K562 treated with DMSO at 1 percent for 24 hours (cell line): ENCODE data around the gene ZBTB7A. TPM values are rescaled to one million over a fixed set of nuclear protein-coding genes. Genes with fewer than 3 reads are reported as not detected.

Experiments
- total RNA-seq: library from RNA; unstranded; fragments of 300-600 nt; gene quantifications from 2 replicates; pipeline ENCODE4 v1.2.3, GENCODE V29; 2022; ENCODE audit warnings: low read depth; ENCODE audit not compliant: insufficient read depth

Gene ZBTB7A
- total RNA-seq: 32.3 and 33.0 TPM in 2 replicates

DNA sequence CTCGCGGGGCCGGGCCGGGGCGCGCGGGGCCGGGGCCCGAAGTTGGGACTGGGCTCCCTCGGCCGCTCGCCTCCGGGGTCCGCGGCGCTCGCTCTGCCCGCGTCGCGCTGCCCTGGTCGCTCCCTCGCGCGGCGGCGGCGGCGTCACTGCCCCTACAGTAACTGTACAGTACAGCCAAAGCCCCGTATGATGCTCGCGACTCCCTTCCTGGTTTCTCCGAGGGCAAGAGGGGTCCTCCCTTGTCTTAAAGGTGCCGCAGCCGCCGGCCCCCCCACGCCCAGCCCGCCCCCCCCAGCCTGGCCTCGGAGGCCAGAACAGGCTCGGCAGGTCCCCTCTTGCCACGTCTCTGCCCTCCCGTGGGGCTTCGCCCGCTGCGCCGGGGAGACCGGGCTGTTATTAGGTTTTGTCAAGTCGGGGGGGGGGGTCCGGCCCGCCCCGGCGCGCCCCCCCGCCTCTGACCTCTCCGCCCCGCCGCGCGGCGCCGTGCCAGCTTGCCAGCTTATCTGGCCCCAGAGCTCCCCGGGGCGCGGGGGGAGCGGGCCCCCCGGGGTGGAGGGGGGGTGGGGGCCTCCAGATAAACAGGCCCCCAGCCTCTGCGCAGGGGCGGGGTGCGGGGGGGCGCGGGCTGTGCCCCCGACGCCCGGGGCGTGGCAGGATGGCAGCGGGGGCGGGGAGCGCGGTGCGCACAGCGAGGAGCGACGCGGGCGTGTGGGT, at the start of gene ZBTB7A:
Gene ZBTB7A, minus strand, starts transcription at position 218 of the 714 bp plus-strand sequence. CDS start 11,667 bp downstream, outside the sequence.

GRCh38 chr19:4007021-4007835, 59.5 kb downstream of the ZBTB7A start, which contains the start of gene PIAS4:
PIAS4 (plus strand) TSS chr19:4007736; CDS start chr19:4007761, 25 bp downstream.

Other genes starting within 250 kb of the ZBTB7A start
- gene ZFR2, start 197.9 kb downstream of the ZBTB7A start, total RNA-seq: not detected in 2 replicates
- not detected in 2 replicates for gene ATCAY, start 186.2 kb downstream of the ZBTB7A start, total RNA-seq
- gene NMRK2, start 133.8 kb downstream of the ZBTB7A start, total RNA-seq: not detected in 2 replicates
- 123 and 133 TPM in 2 replicates for gene DAPK3, start 95.8 kb downstream of the ZBTB7A start, total RNA-seq
- gene EEF2, start 81.4 kb downstream of the ZBTB7A start, total RNA-seq: 4,377 and 5,020 TPM in 2 replicates
- 32.2 and 36.5 TPM in 2 replicates for gene PIAS4, start 59.2 kb downstream of the ZBTB7A start, total RNA-seq
- 343 and 376 TPM in 2 replicates for gene MAP2K2, start 57.2 kb upstream of the ZBTB7A start, total RNA-seq
- gene CREB3L3, start 86.7 kb upstream of the ZBTB7A start, total RNA-seq: 0.31 TPM in 1 of 2 replicates, not detected in the other
- 51.7 and 55.7 TPM in 2 replicates for gene SIRT6, start 115.7 kb upstream of the ZBTB7A start, total RNA-seq
- 0.54 and 1.0 TPM in 2 replicates for gene ANKRD24, start 115.8 kb upstream of the ZBTB7A start, total RNA-seq
- gene EBI3, start 162.6 kb upstream of the ZBTB7A start, total RNA-seq: 5.8 and 9.7 TPM in 2 replicates
- gene YJU2, start 180.2 kb upstream of the ZBTB7A start, total RNA-seq: 32.8 and 33.7 TPM in 2 replicates
- gene SHD, start 212.4 kb upstream of the ZBTB7A start, total RNA-seq: 2.9 and 7.2 TPM in 2 replicates
- gene TMIGD2, start 235.5 kb upstream of the ZBTB7A start, total RNA-seq: not detected in 2 replicates
- 0.96 and 1.2 TPM in 2 replicates for gene FSD1, start 237.7 kb upstream of the ZBTB7A start, total RNA-seq